Stomach smooth muscle (tissue), 2 donors: ENCODE data around the gene METTL6.

Experiments used
- H3K27ac ChIP-seq: one replicate; pipeline ENCODE4 v1.7.0; 2013; ENCODE audit warnings: mild to moderate bottlenecking, low read length, inconsistent platforms
- H3K27me3 ChIP-seq, 2 donors: one replicate each; pipeline ENCODE4 v1.7.0; 2013; ENCODE audit warnings: low read length in 2 of 2; ENCODE audit not compliant: insufficient read depth in 2 of 2, control insufficient read depth in 1 of 2
- H3K36me3 ChIP-seq, 2 donors: one replicate each; pipeline ENCODE4 v1.7.0; 2013; ENCODE audit warnings: low read length in 2 of 2; ENCODE audit not compliant: control insufficient read depth in 2 of 2, insufficient read depth in 2 of 2
- H3K4me1 ChIP-seq: one replicate; pipeline ENCODE4 v1.7.0; 2013; ENCODE audit warnings: low read length; ENCODE audit not compliant: control insufficient read depth, insufficient read depth
- H3K4me3 ChIP-seq, 2 donors: one replicate each; pipeline ENCODE4 v1.7.0; 2013; ENCODE audit warnings: low read length in 2 of 2
- H3K9ac ChIP-seq, 2 donors: one replicate each; pipeline ENCODE4 v1.7.0; 2013; ENCODE audit warnings: low read length in 2 of 2, mild to moderate bottlenecking in 1 of 2
- H3K9me3 ChIP-seq, 2 donors: one replicate each; pipeline ENCODE4 v1.7.0; 2013; ENCODE audit warnings: low read length in 2 of 2; ENCODE audit not compliant: control insufficient read depth in 2 of 2
- donor health status: healthy.
- donor health status: Pancreatic carcinoma.

Gene METTL6

GRCh38 chr3:15427182-15427880, at the start of gene METTL6, which contains the start of gene EAF1:
TSS of gene METTL6 (minus strand) at chr3:15427544. CDS start at chr3:15426511, 1,033 bp downstream.
TSS of gene EAF1 (plus strand) at chr3:15427598. CDS start at chr3:15427780, 182 bp downstream.
- peaks cover 14% of the 10 kb centered on the region for H3K4me1 ChIP-seq
- H3K36me3 ChIP-seq = peaks cover 6 to 9% of the 10 kb centered on the region in 2 donors
- H3K4me3 ChIP-seq = peak within 1 kb of the TSS; percentile 91 to 97
- H3K9ac ChIP-seq = peak within 1 kb of the TSS; percentile 85 to 91
- no peaks in the 10 kb centered on the region for H3K9me3 ChIP-seq
- H3K27me3 ChIP-seq = no peaks in the 10 kb centered on the region
- H3K27ac ChIP-seq = peak within 1 kb of the TSS; percentile 66

GRCh38 chr3:15476378-15476777, 49.0 kb upstream of the METTL6 start:
- H3K4me3 ChIP-seq = no peak overlapping the region
- H3K27ac ChIP-seq = no peak overlapping the region
- H3K36me3 ChIP-seq = peaks cover 0 to 3% of the 10 kb centered on the region in 2 donors
- no peak overlapping the region for H3K9ac ChIP-seq
- no peaks in the 10 kb centered on the region for H3K9me3 ChIP-seq
- H3K27me3 ChIP-seq = no peaks in the 10 kb centered on the region
- H3K4me1 ChIP-seq = no peaks in the 10 kb centered on the region

- no peak overlapping the region for H3K27ac ChIP-seq
- no peaks in the 10 kb centered on the region for H3K27me3 ChIP-seq
- no peak overlapping the region for H3K4me3 ChIP-seq
- no peaks in the 10 kb centered on the region for H3K9me3 ChIP-seq
- H3K4me1 ChIP-seq = no peaks in the 10 kb centered on the region
- H3K9ac ChIP-seq = no peak overlapping the region
- peaks cover 0 to 9% of the 10 kb centered on the region in 2 donors for H3K36me3 ChIP-seq
Observed at GRCh38 chr3:15475161-15475560, 47.8 kb upstream of the METTL6 start.

- H3K27me3 ChIP-seq = no peaks in the 10 kb centered on the region
- no peak overlapping the region for H3K4me3 ChIP-seq
- H3K9ac ChIP-seq = no peak overlapping the region
- H3K27ac ChIP-seq = no peak overlapping the region
- no peaks in the 10 kb centered on the region for H3K4me1 ChIP-seq
- H3K36me3 ChIP-seq = peaks cover 0 to 9% of the 10 kb centered on the region in 2 donors
- no peaks in the 10 kb centered on the region for H3K9me3 ChIP-seq
Observed at GRCh38 chr3:15471861-15472260, 44.5 kb upstream of the METTL6 start.

GRCh38 chr3:15470849-15471248, 43.5 kb upstream of the METTL6 start:
- Histone ChIP-seq H3K36me3 (peaks cover 0 to 9% of the 10 kb centered on the region in 2 donors), H3K4me1 (no peaks in the 10 kb centered on the region), H3K4me3 (no peak overlapping the region), H3K27ac (no peak overlapping the region), H3K9ac (no peak overlapping the region), H3K27me3 (no peaks in the 10 kb centered on the region), H3K9me3 (no peaks in the 10 kb centered on the region)

- Histone ChIP-seq H3K36me3 (peaks cover 0 to 9% of the 10 kb centered on the region in 2 donors), H3K4me1 (no peaks in the 10 kb centered on the region), H3K27me3 (no peaks in the 10 kb centered on the region), H3K4me3 (no peak overlapping the region), H3K9ac (no peak overlapping the region), H3K9me3 (no peaks in the 10 kb centered on the region), H3K27ac (no peak overlapping the region)
Observed at GRCh38 chr3:15470261-15470660, 42.9 kb upstream of the METTL6 start.

- Histone ChIP-seq H3K9ac (no peak overlapping the region), H3K36me3 (peaks cover 0 to 7% of the 10 kb centered on the region in 2 donors), H3K4me1 (no peaks in the 10 kb centered on the region), H3K27me3 (no peaks in the 10 kb centered on the region), H3K27ac (no peak overlapping the region), H3K4me3 (no peak overlapping the region), H3K9me3 (no peaks in the 10 kb centered on the region)
Observed at GRCh38 chr3:15467227-15468181, 40.2 kb upstream of the METTL6 start.

- Histone ChIP-seq H3K9me3 (no peaks in the 10 kb centered on the region), H3K27me3 (no peaks in the 10 kb centered on the region), H3K27ac (no peak overlapping the region), H3K4me3 (no peak overlapping the region), H3K36me3 (peaks cover 0 to 7% of the 10 kb centered on the region in 2 donors), H3K9ac (no peak overlapping the region), H3K4me1 (no peaks in the 10 kb centered on the region)
Observed at GRCh38 chr3:15465876-15466585, 38.7 kb upstream of the METTL6 start.

- Histone ChIP-seq H3K36me3 (peaks cover 0 to 2% of the 10 kb centered on the region in 2 donors), H3K4me3 (no peak overlapping the region), H3K27ac (no peak overlapping the region), H3K4me1 (no peaks in the 10 kb centered on the region), H3K9ac (no peak overlapping the region), H3K9me3 (no peaks in the 10 kb centered on the region), H3K27me3 (no peaks in the 10 kb centered on the region)
Observed at GRCh38 chr3:15462451-15462850, 35.1 kb upstream of the METTL6 start.

GRCh38 chr3:15460891-15461531, 33.7 kb upstream of the METTL6 start:
- H3K36me3 ChIP-seq = peaks cover 0 to 2% of the 10 kb centered on the region in 2 donors
- H3K27ac ChIP-seq = no peak overlapping the region
- H3K9ac ChIP-seq = no peak overlapping the region
- H3K9me3 ChIP-seq = no peaks in the 10 kb centered on the region
- H3K4me3 ChIP-seq = no peak overlapping the region
- H3K27me3 ChIP-seq = no peaks in the 10 kb centered on the region
- H3K4me1 ChIP-seq = no peaks in the 10 kb centered on the region
